ENCODE results near the gene UCP2. TPM values are rescaled to one million over a fixed set of nuclear protein-coding genes. Genes with fewer than 3 reads are reported as not detected.

UCP2 gene
- total RNA-seq, 2 donors from 2014 or later: 42.0 to 57.7 TPM

- no peaks in the 10 kb centered on the region for H3K4me1 ChIP-seq (ENCODE audit: control insufficient read depth in 1 of 2, low read depth in 2 of 2)
- no peaks in the 10 kb centered on the region for H3K27me3 ChIP-seq (replicated peaks; ENCODE audit: insufficient read depth)
- TF ChIP-seq CTCF (IDR thresholded peaks at IDR 0.05): no peak
- H3K4me3 ChIP-seq: no peak overlapping the region
- no peak for DNase-seq (ENCODE audit: low spot score)
- H3K9me3 ChIP-seq: no peaks in the 10 kb centered on the region
- H3K27ac ChIP-seq: no peak overlapping the region
- H3K36me3 ChIP-seq: peaks cover 3% of the 10 kb centered on the region
- ATAC-seq (ENCODE audit: insufficient number of reproducible peaks, low FRiP score, low read depth): no peak
These were observed 23.3 kb upstream of the UCP2 start for GRCh38 chr11:74005721-74006517.

- H3K27ac ChIP-seq: no peak overlapping the region
- DNase-seq (ENCODE audit: low spot score) (no peak), ATAC-seq (ENCODE audit: insufficient number of reproducible peaks, low FRiP score, low read depth) (no peak)
These were observed 22.3 kb upstream of the UCP2 start for GRCh38 chr11:74004759-74005615.

GRCh38 chr11:74004046-74004695 is 21.5 kb upstream of the UCP2 start:
- TF ChIP-seq CTCF (IDR thresholded peaks at IDR 0.05): no peak
- no peaks in the 10 kb centered on the region for H3K27me3 ChIP-seq (replicated peaks; ENCODE audit: insufficient read depth)
- no peak for DNase-seq (ENCODE audit: low spot score)
- no peak overlapping the region for H3K27ac ChIP-seq
- no peak for ATAC-seq (ENCODE audit: insufficient number of reproducible peaks, low FRiP score, low read depth)
- H3K9me3 ChIP-seq: no peaks in the 10 kb centered on the region
- H3K36me3 ChIP-seq: peaks cover 3% of the 10 kb centered on the region
- no peaks in the 10 kb centered on the region for H3K4me1 ChIP-seq (ENCODE audit: control insufficient read depth in 1 of 2, low read depth in 2 of 2)
- no peak overlapping the region for H3K4me3 ChIP-seq

More at GRCh38 chr11:74004759-74005615, 22.3 kb upstream of the UCP2 start:
- no peaks in the 10 kb centered on the region for H3K9me3 ChIP-seq
- no peaks in the 10 kb centered on the region for H3K4me1 ChIP-seq (ENCODE audit: control insufficient read depth in 1 of 2, low read depth in 2 of 2)
- H3K36me3 ChIP-seq: peaks cover 3% of the 10 kb centered on the region
- H3K4me3 ChIP-seq: no peak overlapping the region
- no peak for TF ChIP-seq CTCF (IDR thresholded peaks at IDR 0.05)
- no peaks in the 10 kb centered on the region for H3K27me3 ChIP-seq (replicated peaks; ENCODE audit: insufficient read depth)

- Histone ChIP-seq H3K4me1 (ENCODE audit: control insufficient read depth in 1 of 2, low read depth in 2 of 2) (no peaks in the 10 kb centered on the region), H3K27ac (no peak overlapping the region), H3K9me3 (no peaks in the 10 kb centered on the region), H3K4me3 (no peak overlapping the region), H3K27me3 (replicated peaks; ENCODE audit: insufficient read depth) (no peaks in the 10 kb centered on the region), H3K36me3 (peaks cover 3% of the 10 kb centered on the region)
- no peak for ATAC-seq (ENCODE audit: insufficient number of reproducible peaks, low FRiP score, low read depth)
- no peak for TF ChIP-seq CTCF (IDR thresholded peaks at IDR 0.05)
- no peak for DNase-seq (ENCODE audit: low spot score)
These were observed 20.2 kb upstream of the UCP2 start for GRCh38 chr11:74002832-74003231.

- ATAC-seq (ENCODE audit: insufficient number of reproducible peaks, low FRiP score, low read depth) (no peak), DNase-seq (ENCODE audit: low spot score) (no peak)
- TF ChIP-seq CTCF (IDR thresholded peaks at IDR 0.05): no peak
- no peak overlapping the region for H3K27ac ChIP-seq
- H3K9me3 ChIP-seq: no peaks in the 10 kb centered on the region
- peaks cover 3% of the 10 kb centered on the region for H3K36me3 ChIP-seq
- no peaks in the 10 kb centered on the region for H3K27me3 ChIP-seq (replicated peaks; ENCODE audit: insufficient read depth)
- no peak overlapping the region for H3K4me3 ChIP-seq
- no peaks in the 10 kb centered on the region for H3K4me1 ChIP-seq (ENCODE audit: control insufficient read depth in 1 of 2, low read depth in 2 of 2)
These were observed 19.2 kb upstream of the UCP2 start for GRCh38 chr11:74001822-74002286.
